Mucosa of descending colon (tissue), 3 donors: Measurements from ENCODE around the gene DOC2A. TPM values are rescaled to one million over a fixed set of nuclear protein-coding genes. Genes with fewer than 3 reads are reported as not detected.

Experiments used
- ATAC-seq: fragments of 200-7000 bp; cut with Tn5 transposase; one replicate; pipeline ENCODE4 v1.9.1; 2020; ENCODE audit warnings: mild to moderate bottlenecking, moderate library complexity
- DNase-seq, 3 donors: peaks; one replicate each; pipeline ENCODE4 v3.0.0-alpha.2; 2020
- H3K36me3 ChIP-seq: fragments of 200-600 bp; one replicate; pipeline ENCODE4 v1.8.0; 2021; ENCODE audit warnings: low read depth, mild to moderate bottlenecking
- H3K4me1 ChIP-seq: fragments of 200-600 bp; one replicate; pipeline ENCODE4 v1.8.0; 2021; ENCODE audit warnings: low read depth, mild to moderate bottlenecking
- H3K4me3 ChIP-seq: fragments of 200-600 bp; one replicate; pipeline ENCODE4 v1.8.0; 2021; ENCODE audit warnings: mild to moderate bottlenecking
- H3K9me3 ChIP-seq: fragments of 200-600 bp; one replicate; pipeline ENCODE4 v1.8.0; 2021; ENCODE audit warnings: mild to moderate bottlenecking
- intact Hi-C, 2 donors: fragments of 100-400 bp; cut with DNase I in 1 of 2; cut with micrococcal nuclease in 1 of 2; formaldehyde crosslinking; loops; one replicate each; pipeline versions ENCODE4 v1.11.0 to v1.11.1; 2022; cut with DNase I, micrococcal nuclease
- total RNA-seq, 3 donors: library from RNA; stranded (reverse); fragmentation: NEBNext Ultra II Directional in 2 of 3; extraction: Animal tissue kit (Norgen Biotek cat#: 25700) in 2 of 3; gene quantifications; one replicate each; pipeline versions ENCODE4 v1.2.1 to v1.2.4, GENCODE V29; 2021 to 2023
- TF ChIP-seq, protein P1 (sequence below): fragments of 200-600 bp; IDR thresholded peaks from one replicate; pipeline ENCODE4 v1.8.0; 2022; ENCODE audit warnings: antibody characterized with exemption, mild to moderate bottlenecking
- donor health status: DM: no; HTN: no; CAD: no; lungs with moderate emphysema.
- donor health status: DM: no; HTN: no; CAD: no.
- donor health status: DM: no; HTN: yes; CAD: no.

Gene DOC2A
- total RNA-seq, 3 donors from 2014 or later: 5.2 to 16.8 (median 7.5) TPM

DNA sequence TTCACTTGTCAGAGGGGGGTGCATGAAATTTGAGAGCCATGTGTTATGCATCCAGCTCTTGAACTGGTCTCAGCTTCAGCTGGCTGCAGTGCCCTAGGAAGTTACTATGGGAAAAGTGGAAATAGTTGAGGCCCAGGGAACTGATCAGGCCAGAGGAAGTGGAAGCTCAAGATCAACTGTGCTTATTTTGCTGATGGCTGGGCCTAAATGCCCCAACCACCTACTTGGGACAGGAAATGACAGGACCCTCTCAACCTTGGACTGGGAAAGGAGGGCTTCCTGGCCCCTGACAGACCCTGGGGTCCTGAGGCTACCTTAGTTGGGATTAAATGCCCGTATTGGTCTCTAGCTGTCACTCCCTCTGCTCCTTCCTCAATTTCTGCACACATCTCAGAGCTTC, 38.3 kb downstream of the DOC2A start:
- TF ChIP-seq, protein P1, sequence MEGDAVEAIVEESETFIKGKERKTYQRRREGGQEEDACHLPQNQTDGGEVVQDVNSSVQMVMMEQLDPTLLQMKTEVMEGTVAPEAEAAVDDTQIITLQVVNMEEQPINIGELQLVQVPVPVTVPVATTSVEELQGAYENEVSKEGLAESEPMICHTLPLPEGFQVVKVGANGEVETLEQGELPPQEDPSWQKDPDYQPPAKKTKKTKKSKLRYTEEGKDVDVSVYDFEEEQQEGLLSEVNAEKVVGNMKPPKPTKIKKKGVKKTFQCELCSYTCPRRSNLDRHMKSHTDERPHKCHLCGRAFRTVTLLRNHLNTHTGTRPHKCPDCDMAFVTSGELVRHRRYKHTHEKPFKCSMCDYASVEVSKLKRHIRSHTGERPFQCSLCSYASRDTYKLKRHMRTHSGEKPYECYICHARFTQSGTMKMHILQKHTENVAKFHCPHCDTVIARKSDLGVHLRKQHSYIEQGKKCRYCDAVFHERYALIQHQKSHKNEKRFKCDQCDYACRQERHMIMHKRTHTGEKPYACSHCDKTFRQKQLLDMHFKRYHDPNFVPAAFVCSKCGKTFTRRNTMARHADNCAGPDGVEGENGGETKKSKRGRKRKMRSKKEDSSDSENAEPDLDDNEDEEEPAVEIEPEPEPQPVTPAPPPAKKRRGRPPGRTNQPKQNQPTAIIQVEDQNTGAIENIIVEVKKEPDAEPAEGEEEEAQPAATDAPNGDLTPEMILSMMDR: no peak
- no peak for DNase-seq
- Histone ChIP-seq H3K9me3 (no peaks in the 10 kb centered on the region), H3K4me1 (peaks cover 24% of the 10 kb centered on the region), H3K36me3 (peaks cover 5% of the 10 kb centered on the region), H3K4me3 (no peak overlapping the region)
- intact Hi-C loops: no loop called here
- no peak for ATAC-seq

- TF ChIP-seq, protein P1: no peak
- intact Hi-C loops: no loop called here
- Histone ChIP-seq H3K4me3 (no peak overlapping the region), H3K4me1 (peaks cover 20% of the 10 kb centered on the region), H3K36me3 (peaks cover 5% of the 10 kb centered on the region), H3K9me3 (no peaks in the 10 kb centered on the region)
- ATAC-seq: no peak
- DNase-seq: no peak
Observed at GRCh38 chr16:29971304-29971703, 39.5 kb downstream of the DOC2A start.

- TF ChIP-seq, protein P1: no peak
- H3K36me3 ChIP-seq: peaks cover 5% of the 10 kb centered on the region
- no peaks in the 10 kb centered on the region for H3K9me3 ChIP-seq
- H3K4me3 ChIP-seq: no peak overlapping the region
- peaks cover 2% of the 10 kb centered on the region for H3K4me1 ChIP-seq
- intact Hi-C loops: no loop called here
- DNase-seq: no peak
- ATAC-seq: no peak
Observed at GRCh38 chr16:29968205-29968604, 42.6 kb downstream of the DOC2A start.

- intact Hi-C loops: no loop called here
- Histone ChIP-seq H3K4me3 (no peak overlapping the region), H3K4me1 (peaks cover 10% of the 10 kb centered on the region), H3K36me3 (no peaks in the 10 kb centered on the region), H3K9me3 (no peaks in the 10 kb centered on the region)
- TF ChIP-seq, protein P1: no peak
- peak; percentile 1 for ATAC-seq
- peak in 2 of 3 donors; percentile 24 to 56 for DNase-seq
Observed at GRCh38 chr16:29963021-29963743, 47.6 kb downstream of the DOC2A start.

GRCh38 chr16:29962344-29962994, 48.4 kb downstream of the DOC2A start:
- Histone ChIP-seq H3K4me1 (peaks cover 10% of the 10 kb centered on the region), H3K9me3 (no peaks in the 10 kb centered on the region), H3K36me3 (no peaks in the 10 kb centered on the region), H3K4me3 (peak overlapping the region; percentile 55)
- DNase-seq: peak in 1 of 3 donors; percentile 66
- peak; percentile 72 for ATAC-seq
- TF ChIP-seq, protein P1: no peak
- intact Hi-C loops: no loop called here
